Neuronal stem cell (in vitro differentiated cells): ENCODE data around the gene SP3.
A peak's percentile ranks its signal among the peaks of the same experiment; 100 is the strongest.

Source experiments
- DNase-seq: peaks from one replicate; pipeline ENCODE4 v3.0.0-alpha.2; 2013; ENCODE audit warnings: low spot score
- H2AFZ ChIP-seq: one replicate; pipeline ENCODE4 v1.6.1; 2013; ENCODE audit warnings: mild to moderate bottlenecking, low read length, inconsistent platforms
- H2AK5ac ChIP-seq: 2 replicates; pipeline ENCODE4 v1.6.1; 2013; ENCODE audit warnings: low read depth, mild to moderate bottlenecking, inconsistent platforms, low read length, moderate library complexity, mixed read lengths
- H2BK120ac ChIP-seq: 2 replicates; pipeline ENCODE4 v1.6.1; 2013; ENCODE audit warnings: low read depth, mild to moderate bottlenecking, inconsistent platforms, low read length, moderate library complexity, mixed read lengths
- H2BK12ac ChIP-seq: one replicate; pipeline ENCODE4 v1.6.1; 2013; ENCODE audit warnings: low read length, inconsistent platforms
- H2BK15ac ChIP-seq: 2 replicates; pipeline ENCODE4 v1.6.1; 2013; ENCODE audit warnings: mild to moderate bottlenecking, low read length, inconsistent platforms, mixed read lengths
- H2BK5ac ChIP-seq: one replicate; pipeline ENCODE4 v1.6.1; 2013; ENCODE audit warnings: inconsistent platforms, mild to moderate bottlenecking, low read length, moderate library complexity
- H3K14ac ChIP-seq: one replicate; pipeline ENCODE4 v1.6.1; 2013; ENCODE audit warnings: low read length, inconsistent platforms
- H3K18ac ChIP-seq: 2 replicates; pipeline ENCODE4 v1.6.1; 2013; ENCODE audit warnings: low read length, inconsistent platforms
- H3K23ac ChIP-seq: 2 replicates; pipeline ENCODE4 v1.6.1; 2013; ENCODE audit warnings: low read depth, mild to moderate bottlenecking, mixed read lengths, low read length, inconsistent platforms; ENCODE audit not compliant: poor library complexity
- H3K27ac ChIP-seq: replicated peaks from 3 replicates; pipeline ENCODE4 v1.5.1; 2013; ENCODE audit warnings: low read length, inconsistent platforms
- H3K27me3 ChIP-seq, 3 experiments: 2 replicates each; pipeline ENCODE4 v1.6.1; 2013; ENCODE audit warnings: low read length in 3 of 3, mild to moderate bottlenecking in 2 of 3, inconsistent platforms in 1 of 3, low read depth in 1 of 3, mixed read lengths in 1 of 3, moderate library complexity in 1 of 3; ENCODE audit not compliant: control insufficient read depth in 3 of 3, insufficient read depth in 3 of 3
- H3K36me3 ChIP-seq, 2 donors: replicated peaks in 1 of 2; 2 replicates each; pipeline ENCODE4 v1.6.1; 2013; ENCODE audit warnings: low read length in 2 of 2; ENCODE audit not compliant: control insufficient read depth in 2 of 2, insufficient read depth in 2 of 2
- H3K4ac ChIP-seq: 2 replicates; pipeline ENCODE4 v1.6.1; 2013; ENCODE audit warnings: inconsistent platforms, mild to moderate bottlenecking, low read length, moderate library complexity
- H3K4me1 ChIP-seq, 2 donors: 1 replicate in 1 of 2; 2 replicates in 1 of 2; pipeline ENCODE4 v1.6.1; 2013; ENCODE audit warnings: low read length in 2 of 2, low read depth in 1 of 2; ENCODE audit not compliant: control insufficient read depth in 2 of 2, insufficient read depth in 1 of 2
- H3K4me2 ChIP-seq: one replicate; pipeline ENCODE4 v1.6.1; 2013; ENCODE audit warnings: mild to moderate bottlenecking, low read length, inconsistent platforms; ENCODE audit not compliant: insufficient read depth, poor library complexity, severe bottlenecking
- H3K4me3 ChIP-seq, 2 donors: 2 replicates each; pipeline ENCODE4 v1.5.1; 2013; ENCODE audit warnings: low read length in 2 of 2, mild to moderate bottlenecking in 2 of 2, inconsistent platforms in 1 of 2, moderate library complexity in 1 of 2
- H3K79me1 ChIP-seq: one replicate; pipeline ENCODE4 v1.6.1; 2013; ENCODE audit warnings: low read depth, mild to moderate bottlenecking, inconsistent platforms, low read length, moderate library complexity
- H3K9ac ChIP-seq: one replicate; pipeline ENCODE4 v1.6.1; 2013; ENCODE audit warnings: mild to moderate bottlenecking, low read depth, low read length, inconsistent platforms; ENCODE audit not compliant: poor library complexity
- H3K9me3 ChIP-seq, 2 donors: replicated peaks in 1 of 2; 2 replicates each; pipeline versions ENCODE3 to v1.6.1; 2013; ENCODE audit warnings: low read length in 2 of 2, mild to moderate bottlenecking in 2 of 2, inconsistent platforms in 1 of 2, low read depth in 1 of 2, mixed read lengths in 1 of 2, moderate library complexity in 1 of 2; ENCODE audit not compliant: control insufficient read depth in 2 of 2, insufficient read depth in 1 of 2
- H4K8ac ChIP-seq: one replicate; pipeline ENCODE4 v1.6.1; 2013; ENCODE audit warnings: low read depth, mild to moderate bottlenecking, inconsistent platforms, low read length, moderate library complexity
- H4K91ac ChIP-seq: one replicate; pipeline ENCODE4 v1.6.1; 2013; ENCODE audit warnings: low read length, low read depth, mild to moderate bottlenecking, inconsistent platforms; ENCODE audit not compliant: poor library complexity
- WGBS, 2 donors: extraction: QIAGEN DNeasy Blood & Tissue Kit; methylation state at CpG; one replicate each; pipeline ENCODE4 v1.1.7; 2013; ENCODE audit warnings: missing lambda C conversion rate in 2 of 2, mixed read lengths in 1 of 2; ENCODE audit not compliant: insufficient read length in 2 of 2, insufficient replicate concordance in 1 of 2; ENCODE audit errors: extremely low coverage in 2 of 2; 5-methylcytosine and 5-hydroxymethylcytosine counted together

SP3 gene

DNA sequence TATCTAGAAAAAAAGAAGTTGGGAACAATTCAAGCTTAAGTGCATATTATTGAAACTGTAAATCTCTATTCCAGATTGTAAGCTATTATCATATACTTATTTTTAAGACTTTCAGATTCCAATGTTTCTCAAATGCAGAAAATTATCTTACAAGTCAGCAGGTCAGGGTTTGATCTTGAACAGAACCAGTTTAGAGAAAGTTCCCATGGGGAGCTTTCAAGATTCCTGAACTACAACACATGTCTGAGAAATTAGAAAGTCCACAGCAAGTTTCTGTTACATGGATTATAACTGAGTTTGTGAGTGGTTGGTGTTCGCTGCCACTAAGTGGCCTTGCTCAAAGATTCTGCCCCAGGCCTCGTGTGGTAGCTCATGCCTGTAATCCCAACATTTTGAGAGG is 31.6 kb upstream of the SP3 start:
- Histone ChIP-seq H2AFZ (no peak overlapping the region), H3K4me1 (no peaks in the 10 kb centered on the region), H3K4me2 (no peak overlapping the region), H2BK12ac (no peak overlapping the region), H3K9me3 (no peaks in the 10 kb centered on the region), H3K9ac (no peak overlapping the region), H3K79me1 (no peaks in the 10 kb centered on the region), H3K27ac (no peak overlapping the region), H4K91ac (no peak overlapping the region), H3K4me3 (no peak overlapping the region), H2BK15ac (no peak overlapping the region), H2BK5ac (no peak overlapping the region), H3K27me3 (peaks cover 0 to 4% (median 0%) of the 10 kb centered on the region in 3 experiments), H4K8ac (no peak overlapping the region), H3K14ac (no peak overlapping the region), H3K36me3 (no peaks in the 10 kb centered on the region), H3K18ac (no peak overlapping the region), H2AK5ac (no peak overlapping the region), H3K4ac (no peak overlapping the region), H2BK120ac (no peak overlapping the region), H3K23ac (no peak overlapping the region)
- no CpG with 5 or more reads among the region's 2 CpGs for WGBS, 2 donors
- no peak for DNase-seq

DNA sequence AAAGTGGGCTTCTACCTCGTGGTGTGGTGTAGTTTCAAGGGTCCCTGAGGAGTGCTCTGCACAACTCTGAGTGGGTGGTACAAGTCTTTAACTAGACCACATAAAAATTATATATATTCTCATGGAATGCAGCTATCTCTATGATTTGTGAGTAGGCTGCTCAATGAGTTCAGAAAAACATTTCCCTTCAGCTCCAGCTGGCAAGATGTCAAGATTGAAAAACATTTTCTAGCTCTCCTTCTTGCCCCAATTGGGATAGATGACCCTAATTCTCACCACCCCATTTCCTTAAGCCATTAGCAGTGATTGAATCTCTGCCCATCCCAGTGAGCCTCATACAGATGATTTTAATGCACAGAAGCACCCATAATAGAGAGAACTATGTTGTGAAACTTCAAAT is 28.3 kb upstream of the SP3 start:
- no CpG with 5 or more reads among the region's 1 CpG for WGBS, 2 donors
- no peak overlapping the region for H2BK12ac ChIP-seq

DNA sequence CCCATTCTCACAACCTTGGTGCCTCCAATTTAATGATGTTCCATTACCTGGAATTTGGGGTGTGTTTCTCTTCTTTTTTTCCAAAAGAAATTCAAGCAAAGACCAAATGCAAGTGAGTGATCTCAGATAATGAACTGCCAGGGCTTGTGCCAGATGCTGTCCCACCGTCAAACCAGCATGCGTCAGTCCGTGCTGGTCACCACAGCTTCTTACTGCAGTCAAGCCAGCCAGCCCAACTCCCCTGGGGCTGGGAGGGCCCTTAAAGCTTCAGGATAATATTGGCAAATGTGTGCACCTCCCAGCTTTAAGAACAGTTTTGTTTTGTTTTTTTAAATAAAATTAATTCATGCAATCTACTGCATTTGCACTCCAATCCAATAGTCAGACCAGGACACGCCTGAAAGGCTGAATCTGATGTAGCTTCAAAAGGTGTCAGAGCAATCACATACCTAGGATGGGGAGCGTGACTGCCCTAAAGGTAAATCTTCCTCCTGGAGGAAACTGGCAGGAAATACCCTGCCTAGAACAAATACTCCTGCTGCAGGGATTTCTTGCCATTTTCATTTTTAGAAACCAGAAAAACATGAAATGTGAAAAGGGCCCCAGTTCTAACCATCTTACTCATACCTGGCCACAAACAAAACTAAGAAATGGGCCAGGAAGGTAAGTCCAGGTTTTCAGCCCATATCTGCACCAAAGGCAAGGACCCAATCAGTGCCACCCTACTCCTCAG is 26.8 kb upstream of the SP3 start:
- Histone ChIP-seq H3K4me1 (peaks cover 3 to 9% of the 10 kb centered on the region in 2 donors), H2BK12ac (no peak overlapping the region), H3K27ac (no peak overlapping the region), H3K18ac (no peak overlapping the region), H3K9me3 (no peaks in the 10 kb centered on the region), H3K79me1 (no peaks in the 10 kb centered on the region), H3K4me3 (no peak overlapping the region), H2BK5ac (no peak overlapping the region), H3K14ac (no peak overlapping the region), H3K9ac (no peak overlapping the region), H3K4ac (no peak overlapping the region), H3K36me3 (no peaks in the 10 kb centered on the region), H3K27me3 (peaks cover 0 to 4% (median 0%) of the 10 kb centered on the region in 3 experiments), H4K91ac (no peak overlapping the region), H2BK120ac (no peak overlapping the region), H2AFZ (no peak overlapping the region), H2AK5ac (no peak overlapping the region), H3K23ac (no peak overlapping the region), H3K4me2 (no peak overlapping the region), H4K8ac (no peak overlapping the region), H2BK15ac (no peak overlapping the region)
- DNase-seq, result no peak
- no CpG with 5 or more reads among the region's 5 CpGs for WGBS, 2 donors

More for the DNA sequence above, 28.3 kb upstream of the SP3 start:
- H3K23ac ChIP-seq, result no peak overlapping the region
- no peak overlapping the region for H3K9ac ChIP-seq
- no peak overlapping the region for H2AK5ac ChIP-seq
- no peak for DNase-seq
- H2BK120ac ChIP-seq, result no peak overlapping the region
- H3K4me2 ChIP-seq, result no peak overlapping the region
- H4K8ac ChIP-seq, result no peak overlapping the region
- H2BK5ac ChIP-seq, result no peak overlapping the region
- H3K4me1 ChIP-seq, result peaks cover 3 to 9% of the 10 kb centered on the region in 2 donors
- no peak overlapping the region for H3K18ac ChIP-seq
- no peak overlapping the region for H3K4me3 ChIP-seq
- no peak overlapping the region for H3K14ac ChIP-seq
- no peaks in the 10 kb centered on the region for H3K9me3 ChIP-seq
- H2AFZ ChIP-seq, result no peak overlapping the region
- H2BK15ac ChIP-seq, result no peak overlapping the region
- peaks cover 0 to 4% (median 0%) of the 10 kb centered on the region in 3 experiments for H3K27me3 ChIP-seq
- no peak overlapping the region for H4K91ac ChIP-seq
- H3K79me1 ChIP-seq, result no peaks in the 10 kb centered on the region
- no peaks in the 10 kb centered on the region for H3K36me3 ChIP-seq
- no peak overlapping the region for H3K4ac ChIP-seq
- H3K27ac ChIP-seq, result no peak overlapping the region

DNA sequence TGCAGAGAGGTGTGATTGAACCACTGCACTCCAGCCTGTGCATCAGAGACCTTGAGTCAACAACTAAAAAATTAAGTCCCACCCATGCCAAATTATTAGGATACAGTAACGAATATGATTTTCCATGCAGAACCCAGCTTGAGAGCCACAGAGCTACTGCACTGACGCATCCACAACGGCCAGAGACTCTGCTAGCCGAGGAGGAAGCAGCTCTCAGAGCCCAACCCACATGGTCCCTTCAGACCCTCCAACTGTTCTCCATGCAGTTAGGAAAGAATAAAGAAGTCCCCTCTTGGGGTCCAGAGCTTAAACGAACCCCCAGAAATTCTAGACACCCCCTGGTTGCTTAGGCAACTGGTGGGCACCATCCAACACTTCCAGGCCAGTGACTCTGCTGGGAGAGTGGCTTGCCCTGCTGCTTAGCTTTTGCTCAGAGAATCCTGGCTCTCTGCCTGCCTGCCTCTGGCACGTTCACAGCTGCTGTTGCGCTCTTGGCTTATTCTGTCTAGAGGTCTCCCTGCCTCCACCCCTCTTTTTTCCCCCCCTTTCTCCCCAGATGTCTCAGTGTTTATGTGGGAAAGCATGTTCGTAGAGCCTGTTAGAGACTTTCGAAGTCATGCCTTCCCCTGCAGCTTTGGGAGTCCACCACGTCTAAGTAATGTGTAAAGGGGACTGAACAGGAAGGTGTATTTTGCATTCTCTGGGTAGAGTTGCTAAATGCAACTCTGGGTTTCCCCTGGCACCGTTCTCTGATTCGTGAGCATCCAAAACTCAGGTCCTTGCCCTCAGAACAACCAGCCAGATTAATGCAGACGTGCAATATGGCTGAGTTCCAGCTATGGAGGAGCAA is 26.0 kb upstream of the SP3 start:
- H3K27ac ChIP-seq, result no peak overlapping the region
- H3K18ac ChIP-seq, result no peak overlapping the region
- H3K9me3 ChIP-seq, result peaks cover 0 to 2% of the 10 kb centered on the region in 2 donors
- no peak overlapping the region for H4K91ac ChIP-seq
- no peak overlapping the region for H3K23ac ChIP-seq
- no peaks in the 10 kb centered on the region for H3K36me3 ChIP-seq
- no peak overlapping the region for H3K4ac ChIP-seq
- no peak overlapping the region for H2BK5ac ChIP-seq
- no peak overlapping the region for H2BK12ac ChIP-seq
- H3K4me1 ChIP-seq, result peaks cover 3 to 9% of the 10 kb centered on the region in 2 donors
- H3K14ac ChIP-seq, result no peak overlapping the region
- H2AK5ac ChIP-seq, result no peak overlapping the region
- H4K8ac ChIP-seq, result no peak overlapping the region
- no peak for DNase-seq
- no peak overlapping the region for H2BK15ac ChIP-seq
- no peaks in the 10 kb centered on the region for H3K79me1 ChIP-seq
- no CpG with 5 or more reads among the region's 13 CpGs for WGBS, 2 donors
- peak overlapping the region; percentile 62 for H2AFZ ChIP-seq
- H3K4me2 ChIP-seq, result no peak overlapping the region
- no peak overlapping the region for H3K4me3 ChIP-seq
- H3K27me3 ChIP-seq, result peaks cover 0 to 1% (median 0%) of the 10 kb centered on the region in 3 experiments
- H3K9ac ChIP-seq, result no peak overlapping the region
- no peak overlapping the region for H2BK120ac ChIP-seq
